SK-N-SH (cell line): ENCODE results near the gene RPS6KA5. TPM values are rescaled to one million over a fixed set of nuclear protein-coding genes. Genes with fewer than 3 reads are reported as not detected.

Experiments used
- CTCF ChIA-PET: fragments of 300-600, 350-600 bp; formaldehyde crosslinking; extraction: SDS; loops from one replicate; lab custom pipeline; 2021; lab: Yijun Ruan, JAX
- POLR2A ChIA-PET: fragments of 350-600 bp; sonication (Branson Sonifier 250); formaldehyde crosslinking; extraction: SDS; loops from one replicate; lab custom pipeline; 2020; ENCODE audit warnings: antibody characterized with exemption, inconsistent platforms; lab: Yijun Ruan, JAX
- DNase-seq: peaks from one replicate; pipeline ENCODE4 v3.0.0; 2012
- H2AFZ ChIP-seq: fragments of 200-600 bp; sonication (generic); 2 replicates; pipeline ENCODE4 v1.8.1; 2016; ENCODE audit warnings: antibody characterized with exemption, mild to moderate bottlenecking, low read depth
- H3F3A ChIP-seq: fragments of 200-600 bp; sonication (generic); replicated peaks from 2 replicates; pipeline ENCODE3; 2016; ENCODE audit warnings: antibody characterized with exemption, mild to moderate bottlenecking; ENCODE audit not compliant: insufficient read depth
- H3K27ac ChIP-seq, 2 experiments: fragments of 200-500 bp in 1 of 2; fragments of 200-600 bp in 1 of 2; sonication (Bioruptor generic) in 1 of 2; sonication (generic), shearing (Covaris generic) in 1 of 2; 2 replicates each; pipeline versions ENCODE4 v1.5.1 to v1.6.1; 2014 to 2016; ENCODE audit warnings: low read depth in 2 of 2, inconsistent platforms in 1 of 2, low read length in 1 of 2, mild to moderate bottlenecking in 1 of 2, mixed read lengths in 1 of 2
- H3K27me3 ChIP-seq: fragments of 200-600 bp; sonication (generic), shearing (Covaris generic); 2 replicates; pipeline ENCODE4 v1.6.1; 2016; ENCODE audit warnings: mixed run types; ENCODE audit not compliant: insufficient read depth
- H3K36me3 ChIP-seq, 2 experiments: fragments of 200-500 bp in 1 of 2; fragments of 200-600 bp in 1 of 2; sonication (Bioruptor generic) in 1 of 2; sonication (generic) in 1 of 2; replicated peaks in 1 of 2; 2 replicates each; pipeline versions ENCODE3 to v1.5.1; 2014 to 2016; ENCODE audit warnings: low read length in 1 of 2, mild to moderate bottlenecking in 1 of 2; ENCODE audit not compliant: insufficient read depth in 2 of 2, control insufficient read depth in 1 of 2
- H3K4me1 ChIP-seq, 2 experiments: fragments of 200-500 bp in 1 of 2; fragments of 200-600 bp in 1 of 2; sonication (Bioruptor generic) in 1 of 2; sonication (generic), shearing (Covaris generic) in 1 of 2; 2 replicates each; pipeline versions ENCODE4 v1.5.1 to v1.6.1; 2014 to 2016; ENCODE audit warnings: low read depth in 1 of 2, low read length in 1 of 2, mixed run types in 1 of 2; ENCODE audit not compliant: insufficient read depth in 2 of 2, control insufficient read depth in 1 of 2
- H3K4me2 ChIP-seq: fragments of 200-600 bp; sonication (generic), shearing (Covaris generic); 2 replicates; pipeline ENCODE4 v1.6.1; 2017; ENCODE audit warnings: mixed run types
- H3K4me3 ChIP-seq, 2 experiments: fragments of 200-500 bp in 1 of 2; fragments of 200-600 bp in 1 of 2; sonication (Bioruptor generic) in 1 of 2; sonication (generic), shearing (Covaris generic) in 1 of 2; 2 replicates each; pipeline versions ENCODE4 v1.5.1 to v1.8.1; 2014 to 2016; ENCODE audit warnings: low read depth in 2 of 2, inconsistent platforms in 1 of 2, low read length in 1 of 2, mild to moderate bottlenecking in 1 of 2, mixed read lengths in 1 of 2, moderate library complexity in 1 of 2
- H3K79me2 ChIP-seq: fragments of 200-600 bp; sonication (generic); 2 replicates; pipeline ENCODE4 v1.8.1; 2017; ENCODE audit warnings: mild to moderate bottlenecking; ENCODE audit not compliant: insufficient read depth
- H3K9ac ChIP-seq: fragments of 200-600 bp; sonication (generic); 2 replicates; pipeline ENCODE4 v1.6.1; 2017; ENCODE audit warnings: mixed run types
- H3K9me2 ChIP-seq: fragments of 200-600 bp; sonication (generic); 2 replicates; pipeline ENCODE4 v1.6.1; 2017; ENCODE audit warnings: mixed run types
- H3K9me3 ChIP-seq: fragments of 200-600 bp; sonication (generic); 2 replicates; pipeline ENCODE4 v1.6.1; 2017; ENCODE audit warnings: mixed run types, mild to moderate bottlenecking, moderate library complexity
- H4K20me1 ChIP-seq: fragments of 200-600 bp; sonication (generic); 2 replicates; pipeline ENCODE4 v1.6.1; 2017; ENCODE audit warnings: mild to moderate bottlenecking, mixed run types; ENCODE audit not compliant: insufficient read depth
- CHD2 ChIP-seq: fragments of 150-350 bp; IDR thresholded peaks from 2 replicates; pipeline ENCODE4 v1.6.1; 2018; ENCODE audit warnings: low read length; ENCODE audit not compliant: partially characterized antibody
- CTCF ChIP-seq: fragments of 200-600 bp; sonication (generic); IDR thresholded peaks from 2 replicates; pipeline ENCODE4 v1.6.1; 2017; ENCODE audit warnings: antibody characterized with exemption, mild to moderate bottlenecking, moderate library complexity
- ELF1 ChIP-seq: IDR thresholded peaks from 2 replicates; pipeline ENCODE4 v1.4.0; 2012
- EP300 ChIP-seq, 2 experiments: IDR thresholded peaks; 2 replicates each; pipeline versions ENCODE4 v1.4.0 to v1.6.1; 2012; ENCODE audit warnings: borderline replicate concordance in 1 of 2, low read depth in 1 of 2, low read length in 1 of 2
- EZH2phosphoT487 ChIP-seq: fragments of 200-600 bp; sonication (generic); IDR thresholded peaks from 2 replicates; pipeline ENCODE4 v1.6.1; 2017; ENCODE audit warnings: low read depth, mixed run types, mild to moderate bottlenecking, antibody characterized with exemption, moderate library complexity, borderline replicate concordance
- FOSL2 ChIP-seq: IDR thresholded peaks from 2 replicates; pipeline ENCODE4 v1.4.0; 2012; ENCODE audit warnings: low read depth, mild to moderate bottlenecking, moderate library complexity, borderline replicate concordance
- FOXJ3 ChIP-seq: sonication (generic); formaldehyde crosslinking; IDR thresholded peaks from 2 replicates; pipeline ENCODE4 v1.5.1; 2020; ENCODE audit warnings: mild to moderate bottlenecking, missing genetic modification reagents
- FOXM1 ChIP-seq: IDR thresholded peaks from 2 replicates; pipeline ENCODE4 v1.4.0; 2012; ENCODE audit warnings: low read depth, mild to moderate bottlenecking
- GABPA ChIP-seq: IDR thresholded peaks from 2 replicates; pipeline ENCODE4 v1.4.0; 2012; ENCODE audit warnings: low read depth, mild to moderate bottlenecking
- GATA2 ChIP-seq: sonication (generic); formaldehyde crosslinking; IDR thresholded peaks from 2 replicates; pipeline ENCODE4 v1.5.0; 2020; ENCODE audit warnings: mild to moderate bottlenecking, missing genetic modification reagents
- JUND ChIP-seq: IDR thresholded peaks from 2 replicates; pipeline ENCODE4 v1.4.0; 2012
- MEF2A ChIP-seq: IDR thresholded peaks from 2 replicates; pipeline ENCODE4 v1.4.0; 2012; ENCODE audit warnings: low read depth, borderline replicate concordance
- MXI1 ChIP-seq: IDR thresholded peaks from 2 replicates; pipeline ENCODE4 v1.6.1; 2012; ENCODE audit warnings: mild to moderate bottlenecking, low read depth, low read length, improper control_type of control experiment
- NRF1 ChIP-seq: IDR thresholded peaks from 2 replicates; pipeline ENCODE4 v1.6.1; 2012; ENCODE audit warnings: low read depth, mild to moderate bottlenecking, low read length
- POLR2AphosphoS5 ChIP-seq: IDR thresholded peaks from 2 replicates; pipeline ENCODE4 v1.6.1; 2012; ENCODE audit warnings: low read depth, low read length
- RAD21 ChIP-seq: IDR thresholded peaks from 2 replicates; pipeline ENCODE4 v1.6.1; 2012; ENCODE audit warnings: mild to moderate bottlenecking, low read length
- RFX5 ChIP-seq: IDR thresholded peaks from 2 replicates; pipeline ENCODE4 v1.6.1; 2012; ENCODE audit warnings: mild to moderate bottlenecking, improper control_type of control experiment, low read length
- RXRA ChIP-seq: IDR thresholded peaks from 2 replicates; pipeline ENCODE4 v1.4.0; 2012; ENCODE audit warnings: low read depth, mild to moderate bottlenecking, borderline replicate concordance
- SIN3A ChIP-seq: IDR thresholded peaks from 2 replicates; pipeline ENCODE4 v1.6.1; 2012; ENCODE audit warnings: low read depth, mild to moderate bottlenecking, low read length, moderate library complexity, borderline replicate concordance
- SMC3 ChIP-seq: IDR thresholded peaks from 2 replicates; pipeline ENCODE4 v1.6.1; 2012; ENCODE audit warnings: low read depth, low read length, improper control_type of control experiment
- TAF1 ChIP-seq: IDR thresholded peaks from 2 replicates; pipeline ENCODE4 v1.6.1; 2012; ENCODE audit warnings: low read depth, mild to moderate bottlenecking, low read length, moderate library complexity, borderline replicate concordance
- USF1 ChIP-seq: IDR thresholded peaks from 2 replicates; pipeline ENCODE4 v1.4.0; 2012; ENCODE audit warnings: low read depth, borderline replicate concordance
- USF2 ChIP-seq: fragments of 150-350 bp; IDR thresholded peaks from 2 replicates; pipeline ENCODE4 v1.6.1; 2017; ENCODE audit warnings: antibody characterized with exemption, low read length, low read depth, borderline replicate concordance
- WGBS: methylation state at CpG from one replicate; pipeline ENCODE4 v1.1.6; 2017; ENCODE audit warnings: low lambda C conversion rate; 5-methylcytosine and 5-hydroxymethylcytosine counted together
- polyA plus RNA-seq, 3 experiments: library from polyadenylated mRNA; depleted of rRNA; stranded (reverse); fragments of >200 nt; gene quantifications; 2 replicates each; pipeline ENCODE4 v1.2.3, GENCODE V29; 2012
- TF ChIP-seq, protein P1 (sequence below): IDR thresholded peaks from 2 replicates; pipeline ENCODE4 v1.4.0; 2012; ENCODE audit warnings: low read depth
- TF ChIP-seq, protein P2 (sequence below): IDR thresholded peaks from 2 replicates; pipeline ENCODE4; 2012
- TF ChIP-seq, protein P3 (sequence below): IDR thresholded peaks from 2 replicates; pipeline ENCODE4 v1.4.0; 2012; ENCODE audit warnings: low read depth, borderline replicate concordance

RPS6KA5 gene
- polyA plus RNA-seq (2012; rRNA removed), result 0.67 and 0.78 TPM in 2 replicates
- polyA plus RNA-seq (2012; cell fraction: cytosol; rRNA removed), result 0.98 TPM in 2 replicates
- 0.65 and 0.75 TPM in 2 replicates for polyA plus RNA-seq (2012; cell fraction: nucleus; rRNA removed)

GRCh38 chr14:91060351-91061055 is at the start of gene RPS6KA5:
Gene RPS6KA5 (minus strand): TSS chr14:91060641. CDS start chr14:91060434, 207 bp downstream.
- no peaks in the 10 kb centered on the region for H4K20me1 ChIP-seq
- POLR2A ChIA-PET, result interaction anchor here (1.1 to 2.2 kb wide), 5 partner anchors 44 to 113 kb away, joined by 3 to 11 read pairs (median 3); partner anchors contain the start of gene DGLUCY
- TF ChIP-seq MEF2A, result no peak
- no peak for TF ChIP-seq SMC3
- TF ChIP-seq GATA2 (CRISPR knock-in tag), result no peak
- no peak for TF ChIP-seq EZH2phosphoT487
- no peak for TF ChIP-seq FOXJ3 (CRISPR knock-in tag)
- TF ChIP-seq FOXM1, result no peak
- TF ChIP-seq JUND, result no peak
- peak in 1 of 2 experiments; percentile 56; a peak in 1 of 4 replicates for TF ChIP-seq EP300 (IDR thresholded peaks at IDR 0.05; ENCODE audit: borderline replicate concordance in 1 of 2, low read depth in 1 of 2, low read length in 1 of 2)
- no peak for TF ChIP-seq CTCF
- TF ChIP-seq RXRA, result no peak
- no peak for TF ChIP-seq USF1
- no peak for TF ChIP-seq USF2
- TF ChIP-seq NRF1, result peak; percentile 82
- TF ChIP-seq, protein P1, sequence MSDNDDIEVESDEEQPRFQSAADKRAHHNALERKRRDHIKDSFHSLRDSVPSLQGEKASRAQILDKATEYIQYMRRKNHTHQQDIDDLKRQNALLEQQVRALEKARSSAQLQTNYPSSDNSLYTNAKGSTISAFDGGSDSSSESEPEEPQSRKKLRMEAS, result no peak
- TF ChIP-seq POLR2AphosphoS5, result 0 out of 2 replicates have a peak, but pooled peaks have one; percentile 16
- TF ChIP-seq GABPA, result no peak
- no peak for TF ChIP-seq FOSL2
- TF ChIP-seq TAF1, result peak; percentile 47; the same call in 1 of the 2 replicates
- TF ChIP-seq RFX5, result peak; percentile 92
- no peak for TF ChIP-seq MXI1
- peak; percentile 30; the same call in 1 of the 2 replicates for TF ChIP-seq RAD21
- TF ChIP-seq SIN3A, result no peak
- TF ChIP-seq, protein P2, sequence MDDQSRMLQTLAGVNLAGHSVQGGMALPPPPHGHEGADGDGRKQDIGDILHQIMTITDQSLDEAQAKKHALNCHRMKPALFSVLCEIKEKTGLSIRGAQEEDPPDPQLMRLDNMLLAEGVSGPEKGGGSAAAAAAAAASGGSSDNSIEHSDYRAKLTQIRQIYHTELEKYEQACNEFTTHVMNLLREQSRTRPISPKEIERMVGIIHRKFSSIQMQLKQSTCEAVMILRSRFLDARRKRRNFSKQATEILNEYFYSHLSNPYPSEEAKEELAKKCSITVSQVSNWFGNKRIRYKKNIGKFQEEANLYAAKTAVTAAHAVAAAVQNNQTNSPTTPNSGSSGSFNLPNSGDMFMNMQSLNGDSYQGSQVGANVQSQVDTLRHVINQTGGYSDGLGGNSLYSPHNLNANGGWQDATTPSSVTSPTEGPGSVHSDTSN, result 0 out of 2 replicates have a peak, but pooled peaks have one; percentile 16
- no peak for TF ChIP-seq ELF1
- TF ChIP-seq, protein P3, sequence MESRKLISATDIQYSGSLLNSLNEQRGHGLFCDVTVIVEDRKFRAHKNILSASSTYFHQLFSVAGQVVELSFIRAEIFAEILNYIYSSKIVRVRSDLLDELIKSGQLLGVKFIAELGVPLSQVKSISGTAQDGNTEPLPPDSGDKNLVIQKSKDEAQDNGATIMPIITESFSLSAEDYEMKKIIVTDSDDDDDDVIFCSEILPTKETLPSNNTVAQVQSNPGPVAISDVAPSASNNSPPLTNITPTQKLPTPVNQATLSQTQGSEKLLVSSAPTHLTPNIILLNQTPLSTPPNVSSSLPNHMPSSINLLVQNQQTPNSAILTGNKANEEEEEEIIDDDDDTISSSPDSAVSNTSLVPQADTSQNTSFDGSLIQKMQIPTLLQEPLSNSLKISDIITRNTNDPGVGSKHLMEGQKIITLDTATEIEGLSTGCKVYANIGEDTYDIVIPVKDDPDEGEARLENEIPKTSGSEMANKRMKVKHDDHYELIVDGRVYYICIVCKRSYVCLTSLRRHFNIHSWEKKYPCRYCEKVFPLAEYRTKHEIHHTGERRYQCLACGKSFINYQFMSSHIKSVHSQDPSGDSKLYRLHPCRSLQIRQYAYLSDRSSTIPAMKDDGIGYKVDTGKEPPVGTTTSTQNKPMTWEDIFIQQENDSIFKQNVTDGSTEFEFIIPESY, result no peak
- peak; percentile 18 for TF ChIP-seq CHD2

More at GRCh38 chr14:91060351-91061055, at the start of gene RPS6KA5:
- H3K36me3 ChIP-seq, result no peaks in the 10 kb centered on the region
- H3K9me3 ChIP-seq, result no peaks in the 10 kb centered on the region
- H3K27me3 ChIP-seq, result no peaks in the 10 kb centered on the region
- peak within 1 kb of the TSS; percentile 97 for H2AFZ ChIP-seq
- H3F3A ChIP-seq, result no peaks in the 10 kb centered on the region
- H3K4me3 ChIP-seq, result peak within 1 kb of the TSS; percentile 68 to 93
- 3% methylated on average over 49 of the region's 71 CpGs for WGBS
- CTCF ChIA-PET, result interaction anchor here (0.6 to 6.7 kb wide), 7 partner anchors 13 to 357 kb away, joined by 3 to 53 read pairs (median 4); partner anchors contain the start of gene CCDC88C
- H3K9me2 ChIP-seq, result no peaks in the 10 kb centered on the region
- peaks cover 0 to 7% of the 10 kb centered on the region in 2 experiments; a peak in 3 of 4 replicates for H3K4me1 ChIP-seq
- no peaks in the 10 kb centered on the region for H3K79me2 ChIP-seq
- peak; percentile 92 for DNase-seq
- peak within 1 kb of the TSS; percentile 85 for H3K4me2 ChIP-seq
- peak within 1 kb of the TSS; percentile 88 to 97 for H3K27ac ChIP-seq
- H3K9ac ChIP-seq, result peak within 1 kb of the TSS; percentile 89
